T-helper 1 cell treated with Interleukin-12 subunit alpha and Interleukin-12 subunit beta and Interleukin-4 antibody, amounts not matched to agents 30 μg/mL and 1 μg/mL, for 36 hours (primary cell): ENCODE data around the gene BCL2L11.
A peak's percentile ranks its signal among the peaks of the same experiment; 100 is the strongest.

ENCODE experiments used
- H3K27ac Mint-ChIP-seq: one replicate; pipeline ENCODE4 v1.8.0; 2021; ENCODE audit warnings: mild to moderate bottlenecking, mixed read lengths
- H3K27me3 Mint-ChIP-seq: one replicate; pipeline ENCODE4 v1.8.0; 2021; ENCODE audit warnings: low read depth, mixed read lengths
- H3K36me3 Mint-ChIP-seq: one replicate; pipeline ENCODE4 v1.8.0; 2021; ENCODE audit warnings: low read depth, mixed read lengths
- H3K4me1 Mint-ChIP-seq: one replicate; pipeline ENCODE4 v1.8.0; 2021; ENCODE audit warnings: low read depth, mixed read lengths
- H3K4me3 Mint-ChIP-seq: one replicate; pipeline ENCODE4 v1.8.0; 2021; ENCODE audit warnings: mild to moderate bottlenecking, moderate library complexity, mixed read lengths
- H3K9me3 Mint-ChIP-seq: one replicate; pipeline ENCODE4 v1.8.0; 2021; ENCODE audit warnings: mixed read lengths

The BCL2L11 gene

GRCh38 chr2:111194835-111195621, 74.3 kb downstream of the BCL2L11 start:
- H3K4me3 Mint-ChIP-seq = no peak overlapping the region
- H3K27ac Mint-ChIP-seq = no peak overlapping the region
- H3K36me3 Mint-ChIP-seq = peaks cover 5% of the 10 kb centered on the region

GRCh38 chr2:111196435-111196834, 75.7 kb downstream of the BCL2L11 start:
- Mint-ChIP-seq H3K4me3 (no peak overlapping the region), H3K9me3 (no peaks in the 10 kb centered on the region), H3K27me3 (peaks cover 38% of the 10 kb centered on the region), H3K27ac (no peak overlapping the region), H3K4me1 (peaks cover 20% of the 10 kb centered on the region), H3K36me3 (peaks cover 5% of the 10 kb centered on the region)

More at GRCh38 chr2:111194835-111195621, 74.3 kb downstream of the BCL2L11 start:
- H3K27me3 Mint-ChIP-seq = peaks cover 38% of the 10 kb centered on the region
- no peaks in the 10 kb centered on the region for H3K9me3 Mint-ChIP-seq
- H3K4me1 Mint-ChIP-seq = peaks cover 17% of the 10 kb centered on the region

GRCh38 chr2:111198701-111199100, 78.0 kb downstream of the BCL2L11 start:
- H3K27me3 Mint-ChIP-seq = peaks cover 29% of the 10 kb centered on the region
- H3K4me1 Mint-ChIP-seq = peaks cover 29% of the 10 kb centered on the region
- no peak overlapping the region for H3K27ac Mint-ChIP-seq
- peaks cover 10% of the 10 kb centered on the region for H3K36me3 Mint-ChIP-seq
- no peak overlapping the region for H3K4me3 Mint-ChIP-seq
- H3K9me3 Mint-ChIP-seq = no peaks in the 10 kb centered on the region

- Mint-ChIP-seq H3K36me3 (peaks cover 18% of the 10 kb centered on the region), H3K9me3 (no peaks in the 10 kb centered on the region), H3K27me3 (peaks cover 25% of the 10 kb centered on the region), H3K4me3 (no peak overlapping the region), H3K27ac (no peak overlapping the region), H3K4me1 (peaks cover 28% of the 10 kb centered on the region)
These were observed 79.1 kb downstream of the BCL2L11 start for GRCh38 chr2:111199840-111200239.

DNA sequence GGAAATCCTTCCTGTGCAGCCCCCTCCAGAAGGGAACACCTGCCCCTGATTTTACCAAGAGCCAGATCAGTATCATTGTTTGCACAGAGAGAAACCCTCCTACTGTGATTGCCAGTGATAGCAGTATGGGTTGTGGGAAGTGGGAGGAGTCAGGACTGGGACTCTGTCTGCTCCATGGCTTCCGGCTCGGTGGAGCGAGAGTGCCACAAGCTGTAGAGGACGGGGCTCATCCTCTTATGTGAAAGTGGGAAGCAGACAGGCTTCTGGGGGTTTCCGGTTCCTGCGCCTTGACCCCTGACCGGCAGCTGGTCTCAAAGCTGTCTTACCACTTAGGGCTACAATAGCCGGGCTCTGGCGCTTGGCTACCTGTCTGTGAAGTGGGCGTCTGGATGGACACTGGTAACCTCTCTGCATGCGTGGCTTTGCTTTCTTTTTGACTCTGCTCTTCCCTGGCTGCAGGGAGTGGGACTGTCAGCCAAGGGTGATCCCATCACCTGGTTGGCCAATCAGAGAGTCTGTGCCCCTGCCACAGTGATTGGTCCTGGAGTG, 79.7 kb downstream of the BCL2L11 start:
- H3K27me3 Mint-ChIP-seq = peaks cover 20% of the 10 kb centered on the region
- no peak overlapping the region for H3K4me3 Mint-ChIP-seq
- H3K9me3 Mint-ChIP-seq = no peaks in the 10 kb centered on the region
- H3K4me1 Mint-ChIP-seq = peaks cover 27% of the 10 kb centered on the region
- H3K27ac Mint-ChIP-seq = no peak overlapping the region
- peaks cover 22% of the 10 kb centered on the region for H3K36me3 Mint-ChIP-seq

DNA sequence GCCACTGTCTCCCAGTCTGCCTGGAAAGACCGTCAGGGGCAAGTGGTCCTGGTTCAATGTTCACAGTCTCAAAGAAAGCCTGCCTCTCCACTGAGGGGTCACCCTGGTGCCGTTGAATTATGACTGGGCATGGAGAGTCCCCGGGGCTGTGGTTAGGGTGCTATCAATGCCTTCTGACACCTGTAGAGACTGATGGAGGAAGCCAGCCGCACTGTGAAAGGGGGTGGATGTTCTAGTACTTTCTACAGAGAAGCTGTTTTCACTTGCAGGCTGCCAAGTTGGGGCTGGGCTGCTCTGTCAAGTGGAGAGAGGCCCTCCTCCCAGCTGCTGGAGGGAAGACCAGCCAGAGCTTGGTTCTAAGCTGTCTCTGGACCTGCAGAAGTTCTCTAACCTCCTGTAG, 80.5 kb downstream of the BCL2L11 start:
- Mint-ChIP-seq H3K27ac (no peak overlapping the region), H3K4me1 (peaks cover 25% of the 10 kb centered on the region), H3K27me3 (peaks cover 12% of the 10 kb centered on the region), H3K9me3 (no peaks in the 10 kb centered on the region), H3K4me3 (no peak overlapping the region), H3K36me3 (peaks cover 23% of the 10 kb centered on the region)

- Mint-ChIP-seq H3K36me3 (peaks cover 28% of the 10 kb centered on the region), H3K9me3 (no peaks in the 10 kb centered on the region), H3K4me1 (peaks cover 22% of the 10 kb centered on the region), H3K4me3 (no peak overlapping the region), H3K27me3 (peaks cover 5% of the 10 kb centered on the region), H3K27ac (no peak overlapping the region)
These were observed 81.7 kb downstream of the BCL2L11 start for GRCh38 chr2:111202266-111203040.

GRCh38 chr2:111204706-111205105, 84.0 kb downstream of the BCL2L11 start:
- no peak overlapping the region for H3K4me3 Mint-ChIP-seq
- H3K9me3 Mint-ChIP-seq = no peaks in the 10 kb centered on the region
- peaks cover 4% of the 10 kb centered on the region for H3K27me3 Mint-ChIP-seq
- H3K27ac Mint-ChIP-seq = no peak overlapping the region
- peaks cover 34% of the 10 kb centered on the region for H3K36me3 Mint-ChIP-seq
- H3K4me1 Mint-ChIP-seq = peaks cover 42% of the 10 kb centered on the region

DNA sequence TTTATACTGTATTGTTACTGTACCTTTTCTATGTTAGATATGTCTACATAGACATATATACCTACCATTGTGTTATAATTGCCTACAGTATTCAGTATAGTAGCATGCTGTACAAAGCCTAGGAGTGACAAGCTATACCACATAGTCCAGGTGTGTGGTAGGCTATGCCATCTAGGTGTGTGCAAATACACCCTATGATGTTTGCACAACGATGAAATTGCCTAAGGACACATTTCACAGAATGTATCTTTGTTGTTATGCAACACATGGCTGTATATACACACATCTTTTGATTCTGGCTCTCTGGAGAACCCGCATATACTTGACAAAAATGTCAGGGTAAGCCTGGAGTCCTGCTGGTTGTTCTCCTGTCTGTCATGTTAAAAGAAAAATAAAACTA, 85.1 kb downstream of the BCL2L11 start:
- Mint-ChIP-seq H3K36me3 (peaks cover 36% of the 10 kb centered on the region), H3K4me1 (peaks cover 50% of the 10 kb centered on the region), H3K4me3 (no peak overlapping the region), H3K9me3 (peaks cover 2% of the 10 kb centered on the region), H3K27me3 (peaks cover 4% of the 10 kb centered on the region), H3K27ac (no peak overlapping the region)

- no peak overlapping the region for H3K4me3 Mint-ChIP-seq
- H3K27ac Mint-ChIP-seq = no peak overlapping the region
- H3K27me3 Mint-ChIP-seq = peaks cover 4% of the 10 kb centered on the region
- H3K9me3 Mint-ChIP-seq = peaks cover 16% of the 10 kb centered on the region
- peaks cover 45% of the 10 kb centered on the region for H3K4me1 Mint-ChIP-seq
- peaks cover 42% of the 10 kb centered on the region for H3K36me3 Mint-ChIP-seq
These were observed 87.1 kb downstream of the BCL2L11 start for GRCh38 chr2:111207851-111208250.

- peaks cover 43% of the 10 kb centered on the region for H3K36me3 Mint-ChIP-seq
- peak overlapping the region; percentile 42 for H3K4me3 Mint-ChIP-seq
- H3K9me3 Mint-ChIP-seq = peaks cover 24% of the 10 kb centered on the region
These were observed 87.9 kb downstream of the BCL2L11 start for GRCh38 chr2:111208639-111209038.

DNA sequence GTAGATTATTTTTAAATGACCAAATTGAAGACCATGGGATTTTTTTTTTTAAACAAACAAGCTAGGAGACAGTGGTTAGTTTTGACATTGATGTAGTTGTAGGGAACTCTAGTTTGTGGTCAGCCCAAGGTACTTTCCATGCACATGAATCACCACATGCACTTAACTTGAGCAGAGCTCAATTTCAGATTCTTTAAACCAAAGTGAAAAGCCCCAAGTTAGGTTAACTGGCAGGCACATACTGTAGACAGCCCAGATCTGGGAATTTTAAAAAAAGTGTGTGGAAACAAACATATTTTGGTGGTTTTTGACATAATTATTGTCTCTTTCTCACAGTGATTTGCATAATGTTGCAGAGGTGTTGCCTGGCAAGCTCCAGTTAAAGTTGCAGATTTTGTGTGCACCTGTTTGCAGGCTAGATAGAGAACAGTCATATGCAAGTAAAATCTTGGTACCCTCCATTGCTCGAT, 88.4 kb downstream of the BCL2L11 start:
- peaks cover 42% of the 10 kb centered on the region for H3K36me3 Mint-ChIP-seq
- H3K9me3 Mint-ChIP-seq = peaks cover 28% of the 10 kb centered on the region
- peak overlapping the region; percentile 42 for H3K4me3 Mint-ChIP-seq
- H3K27me3 Mint-ChIP-seq = peaks cover 4% of the 10 kb centered on the region
- peak overlapping the region; percentile 70 for H3K27ac Mint-ChIP-seq
- H3K4me1 Mint-ChIP-seq = peaks cover 42% of the 10 kb centered on the region

More at GRCh38 chr2:111208639-111209038, 87.9 kb downstream of the BCL2L11 start:
- Mint-ChIP-seq H3K27ac (peak overlapping the region; percentile 70), H3K27me3 (peaks cover 4% of the 10 kb centered on the region), H3K4me1 (peaks cover 45% of the 10 kb centered on the region)

- H3K4me3 Mint-ChIP-seq = no peak overlapping the region
- H3K27ac Mint-ChIP-seq = no peak overlapping the region
- peaks cover 44% of the 10 kb centered on the region for H3K36me3 Mint-ChIP-seq
- peaks cover 44% of the 10 kb centered on the region for H3K4me1 Mint-ChIP-seq
- H3K9me3 Mint-ChIP-seq = peaks cover 38% of the 10 kb centered on the region
- peaks cover 4% of the 10 kb centered on the region for H3K27me3 Mint-ChIP-seq
These were observed 89.3 kb downstream of the BCL2L11 start for GRCh38 chr2:111210036-111210435.

DNA sequence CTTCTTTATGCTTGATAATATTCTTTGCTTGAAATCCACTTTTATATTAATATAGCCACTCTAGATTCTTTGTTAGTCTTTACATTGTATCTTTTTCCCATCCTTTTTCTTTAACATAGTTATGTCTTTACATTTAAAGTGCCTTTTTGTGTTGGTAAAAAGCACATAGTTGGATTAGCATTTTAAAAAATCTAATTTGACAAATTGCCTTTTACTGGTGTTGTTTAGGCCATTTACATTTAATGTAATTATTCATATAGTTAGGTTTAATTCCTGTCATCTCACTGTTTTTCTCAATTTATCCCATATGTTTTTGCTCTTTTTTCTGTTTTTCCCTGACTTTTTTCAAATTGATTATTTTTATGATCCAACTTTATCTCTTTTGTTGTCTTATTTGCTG, 93.2 kb downstream of the BCL2L11 start:
- Mint-ChIP-seq H3K36me3 (peaks cover 36% of the 10 kb centered on the region), H3K27me3 (no peaks in the 10 kb centered on the region), H3K4me1 (peaks cover 28% of the 10 kb centered on the region), H3K9me3 (peaks cover 44% of the 10 kb centered on the region), H3K27ac (no peak overlapping the region), H3K4me3 (no peak overlapping the region)
